Fibroblast of pulmonary artery (primary cell): ENCODE measurements around the gene NINJ2.

ENCODE experiments used
- DNase-seq: peaks from one replicate; pipeline ENCODE4 v3.0.0-alpha.2; 2010; ENCODE audit warnings: low read depth
- H3K4me3 ChIP-seq: replicated peaks from 2 replicates; pipeline ENCODE4 v1.5.1; 2011; ENCODE audit warnings: low read depth, mild to moderate bottlenecking, control low read depth, low read length, moderate library complexity
- TF ChIP-seq, protein P1 (sequence below): IDR thresholded peaks from 2 replicates; pipeline ENCODE4 v1.5.1; 2011; ENCODE audit warnings: mild to moderate bottlenecking, control low read depth, low read length, inconsistent platforms; ENCODE audit errors: missing control alignments

NINJ2 gene

DNA sequence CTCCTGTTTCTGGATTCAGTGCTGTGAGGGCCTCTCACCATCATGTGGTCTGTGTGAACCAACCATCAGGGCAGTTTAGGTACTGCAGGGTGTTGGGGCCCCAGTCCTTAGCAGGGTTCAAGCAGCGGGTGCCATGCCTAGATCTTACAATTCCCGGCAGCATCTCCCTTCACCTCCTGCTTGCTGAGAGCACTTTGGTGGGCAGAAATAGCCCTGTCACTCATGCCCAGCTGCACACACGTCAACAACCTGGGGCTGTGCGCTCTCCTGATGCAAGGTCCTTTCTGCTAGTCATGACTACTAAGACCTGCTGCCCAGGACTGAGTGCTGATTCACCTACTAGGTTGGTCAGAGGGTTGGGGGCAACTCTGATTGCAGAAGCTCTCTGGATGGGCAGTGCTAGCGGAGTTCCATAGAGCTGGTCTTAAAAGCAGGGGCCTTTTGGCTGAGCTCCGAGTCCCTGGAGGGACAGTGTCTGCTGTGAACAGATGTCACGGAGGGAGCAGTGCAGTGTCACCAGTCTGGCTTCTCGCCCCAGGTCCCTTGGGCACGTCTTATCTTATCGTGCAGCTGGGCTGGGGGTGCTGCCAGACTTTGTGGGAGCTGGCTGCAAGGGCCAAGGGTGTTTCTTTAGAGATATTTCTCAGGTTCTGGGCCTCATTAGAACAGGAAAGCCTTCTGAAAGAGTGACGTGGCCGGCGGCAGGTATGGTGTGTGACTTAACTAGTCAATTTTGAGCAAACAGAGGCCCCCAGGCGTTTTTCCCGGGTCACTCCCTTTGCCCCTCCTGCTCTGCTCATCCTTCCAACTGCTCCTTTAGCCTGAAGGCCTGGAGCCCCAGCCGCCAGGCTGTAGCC is 71.8 kb downstream of the NINJ2 start:
- TF ChIP-seq, protein P1, sequence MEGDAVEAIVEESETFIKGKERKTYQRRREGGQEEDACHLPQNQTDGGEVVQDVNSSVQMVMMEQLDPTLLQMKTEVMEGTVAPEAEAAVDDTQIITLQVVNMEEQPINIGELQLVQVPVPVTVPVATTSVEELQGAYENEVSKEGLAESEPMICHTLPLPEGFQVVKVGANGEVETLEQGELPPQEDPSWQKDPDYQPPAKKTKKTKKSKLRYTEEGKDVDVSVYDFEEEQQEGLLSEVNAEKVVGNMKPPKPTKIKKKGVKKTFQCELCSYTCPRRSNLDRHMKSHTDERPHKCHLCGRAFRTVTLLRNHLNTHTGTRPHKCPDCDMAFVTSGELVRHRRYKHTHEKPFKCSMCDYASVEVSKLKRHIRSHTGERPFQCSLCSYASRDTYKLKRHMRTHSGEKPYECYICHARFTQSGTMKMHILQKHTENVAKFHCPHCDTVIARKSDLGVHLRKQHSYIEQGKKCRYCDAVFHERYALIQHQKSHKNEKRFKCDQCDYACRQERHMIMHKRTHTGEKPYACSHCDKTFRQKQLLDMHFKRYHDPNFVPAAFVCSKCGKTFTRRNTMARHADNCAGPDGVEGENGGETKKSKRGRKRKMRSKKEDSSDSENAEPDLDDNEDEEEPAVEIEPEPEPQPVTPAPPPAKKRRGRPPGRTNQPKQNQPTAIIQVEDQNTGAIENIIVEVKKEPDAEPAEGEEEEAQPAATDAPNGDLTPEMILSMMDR, result peak; percentile 5
- no peak for DNase-seq

GRCh38 chr12:590206-590750 is 73.0 kb downstream of the NINJ2 start:
- TF ChIP-seq, protein P1, result no peak
- DNase-seq, result no peak
- no peak overlapping the region for H3K4me3 ChIP-seq

More for the DNA sequence above, 71.8 kb downstream of the NINJ2 start:
- H3K4me3 ChIP-seq, result no peak overlapping the region

- no peak overlapping the region for H3K4me3 ChIP-seq
- no peak for DNase-seq
- TF ChIP-seq, protein P1, result no peak
Observed at GRCh38 chr12:588646-589045, 74.6 kb downstream of the NINJ2 start.

DNA sequence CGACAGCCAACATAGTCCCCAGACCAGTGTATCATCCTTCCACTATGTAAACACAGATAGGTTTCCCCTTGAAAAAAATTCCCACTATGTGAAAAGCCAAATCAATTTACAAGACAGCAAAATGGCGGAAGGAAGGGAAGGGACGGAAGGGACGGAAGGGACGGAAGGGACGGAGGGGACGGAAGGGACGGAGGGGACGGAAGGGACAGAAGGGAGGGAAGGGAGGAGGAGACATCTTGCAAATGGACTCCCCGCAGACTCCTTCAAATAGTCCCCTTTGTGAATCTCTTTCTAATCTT is 75.3 kb downstream of the NINJ2 start:
- no peak for DNase-seq
- TF ChIP-seq, protein P1, result no peak
- H3K4me3 ChIP-seq, result no peak overlapping the region

- DNase-seq, result no peak
- H3K4me3 ChIP-seq, result no peak overlapping the region
- TF ChIP-seq, protein P1, result no peak
Observed at GRCh38 chr12:587132-588023, 75.9 kb downstream of the NINJ2 start.

DNA sequence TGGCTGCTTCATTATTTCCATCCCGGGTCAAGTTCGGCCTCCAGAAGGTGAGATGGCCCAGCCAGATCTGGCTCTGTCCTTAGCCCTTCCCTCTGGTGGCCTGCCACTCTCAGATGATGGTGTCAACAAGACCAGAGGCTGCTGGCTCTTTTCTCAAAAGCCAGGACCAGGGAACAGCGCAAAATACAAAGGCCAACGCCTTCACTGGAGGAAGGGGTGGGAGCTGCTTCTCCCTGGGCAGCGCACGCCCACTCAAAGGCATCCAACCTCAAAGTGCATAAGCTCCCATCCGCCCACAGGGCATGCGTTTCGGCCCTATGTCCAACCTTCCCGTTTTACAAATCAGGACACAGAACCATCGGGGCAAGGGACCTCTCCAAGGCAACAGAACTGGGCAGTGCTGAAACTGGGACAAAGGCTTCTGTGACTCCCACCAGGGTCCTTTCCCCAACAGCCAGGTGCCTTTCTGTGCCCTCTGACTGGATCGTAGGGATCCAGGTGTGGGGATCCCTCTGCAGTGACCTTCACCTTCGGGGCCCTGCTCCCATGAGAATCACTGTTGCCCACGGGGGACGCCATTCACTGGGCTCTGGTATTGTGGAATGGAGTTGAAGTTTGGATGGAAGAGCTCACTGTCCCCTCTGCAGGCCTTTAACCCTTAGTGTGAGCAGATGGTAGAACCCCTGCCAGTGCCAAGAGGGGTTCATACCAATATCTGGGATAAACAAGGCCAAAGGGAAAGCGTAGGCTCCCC is 76.8 kb downstream of the NINJ2 start:
- TF ChIP-seq, protein P1, result no peak
- DNase-seq, result no peak
- H3K4me3 ChIP-seq, result no peak overlapping the region
